ENCODE measurements around the gene LGR5.

DNA sequence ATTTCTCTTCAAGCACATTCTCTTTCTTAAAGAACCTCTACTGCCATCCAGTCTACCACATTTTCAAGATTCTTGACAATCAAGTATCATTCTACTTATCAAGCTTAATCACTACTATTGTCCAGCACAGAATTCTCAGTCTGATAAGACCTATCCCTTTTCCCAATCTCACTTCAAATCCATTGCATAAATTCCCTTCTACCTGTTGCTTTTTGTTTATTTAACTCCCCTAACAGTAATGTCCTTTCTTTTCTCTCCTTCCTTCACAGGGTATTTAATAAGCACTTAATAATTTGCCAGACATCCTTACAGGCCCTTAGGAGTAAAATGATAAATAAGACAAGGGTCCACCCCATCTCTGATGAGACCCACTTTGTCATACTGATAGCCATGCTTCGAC is 182.3 kb downstream of the LGR5 start:
- TF ChIP-seq CTCF (optimal IDR thresholded peaks at IDR 0.05 in 1 of 3, IDR thresholded peaks at IDR 0.05 in 1 of 3, conservative IDR thresholded peaks at IDR 0.05 in 1 of 3; ENCODE audit: extremely low read depth in 1 of 3, insufficient read depth in 2 of 3, low read length in 3 of 3) (no peak), EZH2 (IDR thresholded peaks at IDR 0.05; ENCODE audit: low read length) (no peak)
